ENCODE measurements around the gene RPS27L. TPM values are rescaled to one million over a fixed set of nuclear protein-coding genes. Genes with fewer than 3 reads are reported as not detected.

The RPS27L gene
- total RNA-seq, 2 experiments from 2014 or later, result 41.3 to 60.3 TPM

- Histone ChIP-seq H3K4me1 (ENCODE audit: insufficient read depth, low read length, poor library complexity, severe bottlenecking) (no peaks in the 10 kb centered on the region), H3K27ac (ENCODE audit: low read depth, low read length, poor library complexity, severe bottlenecking) (no peak overlapping the region), H3K4me3 (ENCODE audit: low read depth, low read length, poor library complexity, severe bottlenecking) (no peak overlapping the region), H4K20me1 (ENCODE audit: insufficient read depth, low read length) (no peaks in the 10 kb centered on the region), H2AFZ (ENCODE audit: low read length) (no peak overlapping the region), H3K9me3 (ENCODE audit: low read length) (peaks cover 18% of the 10 kb centered on the region), H3K4me2 (ENCODE audit: low read length) (no peak overlapping the region), H3K9me2 (ENCODE audit: insufficient read depth, low read length) (no peaks in the 10 kb centered on the region), H3K36me3 (ENCODE audit: insufficient read depth, low read length) (no peaks in the 10 kb centered on the region; the same call in 1 of the 2 replicates), H3K79me2 (ENCODE audit: insufficient read depth, low read depth, low read length) (no peaks in the 10 kb centered on the region)
- intact Hi-C loops (cut with micrococcal nuclease; ENCODE audit: unreplicated experiment), result loop anchor here (5.0 kb wide), 1 partner anchor 153 kb away; the partner anchor contains the start of gene APH1B
- CTCF ChIA-PET (ENCODE audit: unreplicated experiment), result no interaction called here
- TF ChIP-seq EZH2phosphoT487 (IDR thresholded peaks at IDR 0.05; ENCODE audit: borderline replicate concordance, low read depth, low read length) (no peak), CTCF (conservative IDR thresholded peaks at IDR 0.05; ENCODE audit: low read length) (no peak)
- POLR2A ChIA-PET, result no interaction called here
- no peak for DNase-seq (ENCODE audit: low spot score)
- no TSS peak for BruUV-seq (replicated peaks)
Measured at GRCh38 chr15:63124506-63124905, 32.8 kb downstream of the RPS27L start.

DNA sequence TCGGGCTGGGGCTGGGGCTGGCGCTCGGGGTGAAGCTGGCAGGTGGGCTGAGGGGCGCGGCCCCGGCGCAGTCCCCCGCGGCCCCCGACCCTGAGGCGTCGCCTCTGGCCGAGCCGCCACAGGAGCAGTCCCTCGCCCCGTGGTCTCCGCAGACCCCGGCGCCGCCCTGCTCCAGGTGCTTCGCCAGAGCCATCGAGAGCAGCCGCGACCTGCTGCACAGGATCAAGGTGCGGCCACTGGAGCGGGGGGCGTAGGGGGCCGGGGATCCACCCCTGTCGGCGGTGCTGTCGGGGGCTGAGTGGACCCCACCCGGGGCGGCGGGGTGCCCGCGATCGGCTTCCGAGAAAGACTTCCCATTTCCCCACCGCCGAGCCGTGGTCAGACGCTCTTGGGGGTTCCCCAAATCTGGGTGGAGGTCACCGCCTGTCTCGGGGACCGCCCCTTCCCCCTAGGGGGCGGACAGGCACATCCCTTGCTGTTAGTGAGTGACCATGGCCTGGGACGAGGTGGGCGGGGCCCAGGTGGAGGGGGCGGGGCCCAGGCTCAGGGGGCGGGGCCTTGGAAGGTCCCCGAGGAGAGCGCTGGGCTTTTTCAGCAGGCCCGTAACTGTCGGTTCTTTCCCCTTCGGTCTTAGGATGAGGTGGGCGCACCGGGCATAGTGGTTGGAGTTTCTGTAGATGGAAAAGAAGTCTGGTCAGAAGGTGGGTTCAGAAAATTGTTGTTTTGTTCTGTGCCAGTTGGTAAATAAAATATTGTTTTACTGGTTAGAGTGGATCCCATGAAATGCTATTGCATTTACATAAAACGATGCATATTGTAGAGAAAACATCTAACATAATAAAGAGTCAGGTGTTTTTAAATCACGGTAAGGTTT, 35.0 kb downstream of the RPS27L start:
- no peaks in the 10 kb centered on the region for H3K79me2 ChIP-seq (ENCODE audit: insufficient read depth, low read depth, low read length)
- POLR2A ChIA-PET, result no interaction called here
- peak overlapping the region; percentile 94 for H3K4me3 ChIP-seq (ENCODE audit: low read depth, low read length, poor library complexity, severe bottlenecking)
- H3K9me2 ChIP-seq (ENCODE audit: insufficient read depth, low read length), result no peaks in the 10 kb centered on the region
- peak overlapping the region; percentile 20 for H3K27ac ChIP-seq (ENCODE audit: low read depth, low read length, poor library complexity, severe bottlenecking)
- H4K20me1 ChIP-seq (ENCODE audit: insufficient read depth, low read length), result no peaks in the 10 kb centered on the region
- no peaks in the 10 kb centered on the region; the same call in 1 of the 2 replicates for H3K36me3 ChIP-seq (ENCODE audit: insufficient read depth, low read length)
- CTCF ChIA-PET (ENCODE audit: unreplicated experiment), result no interaction called here
- H2AFZ ChIP-seq (ENCODE audit: low read length), result peak overlapping the region; percentile 98
- DNase-seq (ENCODE audit: low spot score), result peak; percentile 64
- no TSS peak for BruUV-seq (replicated peaks)
- peaks cover 22% of the 10 kb centered on the region for H3K9me3 ChIP-seq (ENCODE audit: low read length)
- H3K4me1 ChIP-seq (ENCODE audit: insufficient read depth, low read length, poor library complexity, severe bottlenecking), result no peaks in the 10 kb centered on the region
- H3K4me2 ChIP-seq (ENCODE audit: low read length), result peak overlapping the region; percentile 77
- intact Hi-C loops (cut with micrococcal nuclease; ENCODE audit: unreplicated experiment), result loop anchor here (5.0 kb wide), 1 partner anchor 155 kb away; the partner anchor contains the start of gene APH1B
- TF ChIP-seq EZH2phosphoT487 (IDR thresholded peaks at IDR 0.05; ENCODE audit: borderline replicate concordance, low read depth, low read length) (no peak), CTCF (conservative IDR thresholded peaks at IDR 0.05; ENCODE audit: low read length) (peak; percentile 21; the same call in 1 of the 2 replicates)
